Effector memory CD4-positive, alpha-beta T cell (primary cell): ENCODE results near the gene SLC9B1.
"Not testable (repeated sequence)": the region's sequence is repeated elsewhere in the genome, so short reads cannot be mapped to it uniquely, and the experiment has no call there.

Experiments used
- DNase-seq, 3 donors: peaks; one replicate each; pipeline ENCODE4 v3.0.0-alpha.2; 2020
- H3K27ac ChIP-seq: 2 replicates; pipeline ENCODE4 v1.7.0; 2013; ENCODE audit warnings: mild to moderate bottlenecking, low read length, moderate library complexity; ENCODE audit not compliant: insufficient read depth, poor library complexity, severe bottlenecking
- H3K27me3 ChIP-seq: replicated peaks from 2 replicates; pipeline ENCODE4 v1.7.0; 2013; ENCODE audit warnings: mild to moderate bottlenecking, low read length; ENCODE audit not compliant: insufficient read depth, control insufficient read depth, poor library complexity, severe bottlenecking
- H3K36me3 ChIP-seq: 2 replicates; pipeline ENCODE4 v1.7.0; 2013; ENCODE audit warnings: mild to moderate bottlenecking, low read length, moderate library complexity; ENCODE audit not compliant: control insufficient read depth, insufficient read depth
- H3K4me1 ChIP-seq: 2 replicates; pipeline ENCODE4 v1.7.0; 2013; ENCODE audit warnings: low read length, mild to moderate bottlenecking; ENCODE audit not compliant: control insufficient read depth, insufficient read depth, poor library complexity, severe bottlenecking
- H3K4me3 ChIP-seq: 2 replicates; pipeline ENCODE4 v1.7.0; 2013; ENCODE audit warnings: low read length, low read depth, mild to moderate bottlenecking; ENCODE audit not compliant: insufficient read depth, poor library complexity, severe bottlenecking
- H3K9me3 ChIP-seq: 2 replicates; pipeline ENCODE4 v1.7.0; 2013; ENCODE audit warnings: mild to moderate bottlenecking, low read length, moderate library complexity; ENCODE audit not compliant: control insufficient read depth

SLC9B1 gene

GRCh38 chr4:103012060-103012459 lies 7.4 kb downstream of the SLC9B1 start:
- no peaks in the 10 kb centered on the region for H3K36me3 ChIP-seq
- H3K27ac ChIP-seq = no peak overlapping the region
- H3K4me1 ChIP-seq = no peaks in the 10 kb centered on the region
- no peaks in the 10 kb centered on the region for H3K27me3 ChIP-seq
- no peak overlapping the region for H3K4me3 ChIP-seq
- H3K9me3 ChIP-seq = no peaks in the 10 kb centered on the region
- DNase-seq = no peak

- no peaks in the 10 kb centered on the region for H3K9me3 ChIP-seq
- no peaks in the 10 kb centered on the region for H3K27me3 ChIP-seq
- DNase-seq = no peak
- no peaks in the 10 kb centered on the region for H3K4me1 ChIP-seq
- H3K36me3 ChIP-seq = no peaks in the 10 kb centered on the region
- H3K4me3 ChIP-seq = no peak overlapping the region
- H3K27ac ChIP-seq = no peak overlapping the region
Observed at GRCh38 chr4:103011378-103012025, 8.0 kb downstream of the SLC9B1 start.

GRCh38 chr4:103010804-103011203 lies 8.7 kb downstream of the SLC9B1 start:
- Histone ChIP-seq H3K4me3 (no peak overlapping the region), H3K27ac (no peak overlapping the region), H3K27me3 (no peaks in the 10 kb centered on the region), H3K4me1 (no peaks in the 10 kb centered on the region), H3K36me3 (no peaks in the 10 kb centered on the region), H3K9me3 (no peaks in the 10 kb centered on the region)
- no peak for DNase-seq

- no peak overlapping the region for H3K4me3 ChIP-seq
- H3K9me3 ChIP-seq = no peaks in the 10 kb centered on the region
- no peaks in the 10 kb centered on the region for H3K27me3 ChIP-seq
- DNase-seq = no peak
- H3K36me3 ChIP-seq = no peaks in the 10 kb centered on the region
- H3K27ac ChIP-seq = no peak overlapping the region
- no peaks in the 10 kb centered on the region for H3K4me1 ChIP-seq
Observed at GRCh38 chr4:103008875-103009729, 10.4 kb downstream of the SLC9B1 start.

GRCh38 chr4:103002551-103002950 lies 17.0 kb downstream of the SLC9B1 start:
- Histone ChIP-seq H3K4me3 (no peak overlapping the region), H3K27ac (no peak overlapping the region), H3K4me1 (no peaks in the 10 kb centered on the region), H3K9me3 (no peaks in the 10 kb centered on the region), H3K36me3 (no peaks in the 10 kb centered on the region), H3K27me3 (no peaks in the 10 kb centered on the region)
- no peak for DNase-seq

GRCh38 chr4:102994803-102995202 lies 24.7 kb downstream of the SLC9B1 start:
- DNase-seq = no peak
- Histone ChIP-seq H3K27me3 (no peaks in the 10 kb centered on the region), H3K9me3 (no peaks in the 10 kb centered on the region), H3K36me3 (no peaks in the 10 kb centered on the region), H3K4me1 (no peaks in the 10 kb centered on the region), H3K27ac (no peak overlapping the region), H3K4me3 (no peak overlapping the region)

GRCh38 chr4:102993985-102994384 lies 25.5 kb downstream of the SLC9B1 start:
- not testable (repeated sequence) for DNase-seq, H3K4me1 ChIP-seq, H3K27ac ChIP-seq, H3K27me3 ChIP-seq, H3K9me3 ChIP-seq, H3K4me3 ChIP-seq, H3K36me3 ChIP-seq

- H3K9me3 ChIP-seq = no peaks in the 10 kb centered on the region
- H3K27me3 ChIP-seq = no peaks in the 10 kb centered on the region
- no peak overlapping the region for H3K4me3 ChIP-seq
- H3K36me3 ChIP-seq = no peaks in the 10 kb centered on the region
- no peak for DNase-seq
- H3K4me1 ChIP-seq = no peaks in the 10 kb centered on the region
- no peak overlapping the region for H3K27ac ChIP-seq
Observed at GRCh38 chr4:102988429-102989020, 31.0 kb downstream of the SLC9B1 start.

GRCh38 chr4:102981005-102981404 lies 38.5 kb downstream of the SLC9B1 start:
- H3K36me3 ChIP-seq = no peaks in the 10 kb centered on the region
- H3K9me3 ChIP-seq = no peaks in the 10 kb centered on the region
- DNase-seq = no peak
- H3K4me3 ChIP-seq = no peak overlapping the region
- H3K27me3 ChIP-seq = no peaks in the 10 kb centered on the region
- H3K4me1 ChIP-seq = no peaks in the 10 kb centered on the region
- H3K27ac ChIP-seq = no peak overlapping the region

GRCh38 chr4:102961813-102962212 lies 57.7 kb downstream of the SLC9B1 start:
- DNase-seq, H3K4me3 ChIP-seq, H3K4me1 ChIP-seq, H3K36me3 ChIP-seq, H3K27ac ChIP-seq, H3K9me3 ChIP-seq, H3K27me3 ChIP-seq: not testable (repeated sequence)
